ENCODE data around the gene PRORP.
"Not testable (repeated sequence)": the region's sequence is repeated elsewhere in the genome, so short reads cannot be mapped to it uniquely, and the experiment has no call there.

PRORP gene

DNA sequence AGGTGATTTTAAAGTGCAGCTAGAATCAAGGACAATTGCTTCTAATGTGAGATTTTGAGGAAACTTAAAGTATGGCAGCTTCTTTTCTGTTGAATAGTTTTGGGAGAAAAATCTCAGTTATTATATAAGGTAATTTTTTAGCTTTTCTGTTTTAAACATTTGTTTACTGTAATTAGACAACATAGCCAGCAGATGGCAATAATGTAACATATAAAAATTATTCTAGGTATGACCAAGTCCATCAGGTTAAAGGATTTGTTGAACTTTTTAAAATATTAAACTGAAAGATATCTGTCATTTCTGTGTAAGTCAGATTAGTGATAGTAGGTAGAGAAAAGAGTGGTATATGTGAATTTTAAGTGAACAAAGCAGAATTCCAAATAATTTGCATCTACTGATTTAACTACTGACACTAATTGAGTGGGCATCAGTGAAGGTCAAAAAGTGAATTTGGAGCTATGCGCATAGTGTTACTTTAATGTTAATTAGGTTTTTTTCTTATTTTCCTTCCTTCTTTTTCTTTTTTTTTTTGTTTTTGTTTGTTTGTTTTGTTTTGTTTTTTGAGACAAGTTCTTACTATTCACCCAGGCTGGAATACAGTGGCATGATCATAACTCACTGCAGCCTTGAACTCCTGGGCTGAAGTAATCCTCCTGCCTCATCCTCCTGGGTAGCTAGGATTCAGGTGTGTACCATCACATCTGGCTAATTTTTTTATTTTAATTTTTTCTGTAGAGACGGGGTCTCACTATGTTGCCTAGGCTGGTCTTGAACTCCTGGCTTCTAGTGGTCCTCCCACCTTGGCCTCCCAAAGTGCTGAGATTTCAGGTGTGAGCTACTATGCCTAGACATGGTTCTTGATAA is 18.6 kb downstream of the PRORP start:
- DNase-seq: peak; percentile 50

- DNase-seq: no peak
Measured at GRCh38 chr14:35144029-35144428, 21.7 kb downstream of the PRORP start.

DNA sequence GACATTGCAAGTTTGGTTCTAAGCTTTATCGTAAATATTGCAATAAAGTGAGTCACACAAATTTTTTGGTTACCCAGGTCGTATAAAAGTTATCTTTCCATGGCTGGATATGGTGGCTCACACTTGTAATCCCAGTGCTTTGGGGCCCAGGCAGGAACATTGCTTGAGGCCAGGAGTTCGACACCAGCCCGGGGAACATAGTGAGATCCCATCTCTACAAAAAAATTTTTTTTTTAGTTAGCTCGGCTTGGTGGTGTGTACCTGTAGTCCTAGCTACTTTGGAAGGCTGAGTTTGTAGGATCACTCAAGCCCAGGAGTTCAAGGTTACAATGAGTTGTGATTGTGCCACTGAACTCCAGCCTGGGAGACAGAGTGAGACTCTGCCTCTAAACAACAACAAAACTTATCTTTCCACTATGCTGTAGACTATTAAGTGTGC is 24.4 kb downstream of the PRORP start:
- no peak for DNase-seq

- no peak for DNase-seq
Measured at GRCh38 chr14:35147186-35147585, 24.8 kb downstream of the PRORP start.

- no peak for DNase-seq
Measured at GRCh38 chr14:35147711-35148110, 25.4 kb downstream of the PRORP start.

DNA sequence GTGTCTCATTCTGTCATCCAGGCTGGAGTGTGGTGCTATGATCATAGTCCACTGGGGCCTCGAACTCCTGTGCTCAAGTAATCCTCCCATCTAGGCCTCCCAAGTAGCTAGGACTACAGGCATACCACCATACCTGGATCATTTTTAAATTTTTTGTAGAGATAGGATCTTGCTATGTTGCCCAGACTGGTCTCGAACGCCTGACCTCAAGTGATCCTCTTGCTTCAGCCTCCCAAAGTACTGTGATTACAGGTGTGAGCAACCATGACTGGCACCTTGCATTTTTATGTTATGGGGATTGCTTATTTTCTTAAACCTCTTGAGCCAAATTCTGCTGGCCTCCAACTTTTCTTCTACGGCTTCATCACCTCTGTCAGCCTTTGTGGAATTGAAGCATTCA is 26.9 kb downstream of the PRORP start:
- no peak for DNase-seq

DNA sequence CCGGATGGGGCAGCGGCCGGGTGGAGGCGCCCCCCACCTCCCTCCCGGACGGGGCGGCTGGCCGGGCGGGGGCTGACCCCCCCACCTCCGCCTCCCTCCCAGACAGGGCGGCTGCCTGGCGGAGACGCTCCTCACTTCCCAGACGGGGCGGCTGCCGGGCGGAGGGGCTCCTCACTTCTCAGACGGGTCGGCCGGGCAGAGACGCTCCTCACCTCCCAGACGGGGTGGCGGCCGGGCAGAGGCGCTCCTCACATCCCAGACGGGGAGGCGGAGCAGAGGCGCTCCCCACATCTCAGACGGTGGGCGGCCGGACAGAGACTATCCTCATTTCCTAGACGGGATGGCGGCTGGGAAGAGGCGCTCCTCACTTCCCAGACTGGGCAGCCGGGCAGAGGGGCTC is 30.2 kb downstream of the PRORP start:
- not testable (repeated sequence) for DNase-seq

- DNase-seq: no peak
Measured at GRCh38 chr14:35154016-35154415, 31.7 kb downstream of the PRORP start.

GRCh38 chr14:35155962-35156361 is 33.6 kb downstream of the PRORP start:
- peak; percentile 21 for DNase-seq

DNA sequence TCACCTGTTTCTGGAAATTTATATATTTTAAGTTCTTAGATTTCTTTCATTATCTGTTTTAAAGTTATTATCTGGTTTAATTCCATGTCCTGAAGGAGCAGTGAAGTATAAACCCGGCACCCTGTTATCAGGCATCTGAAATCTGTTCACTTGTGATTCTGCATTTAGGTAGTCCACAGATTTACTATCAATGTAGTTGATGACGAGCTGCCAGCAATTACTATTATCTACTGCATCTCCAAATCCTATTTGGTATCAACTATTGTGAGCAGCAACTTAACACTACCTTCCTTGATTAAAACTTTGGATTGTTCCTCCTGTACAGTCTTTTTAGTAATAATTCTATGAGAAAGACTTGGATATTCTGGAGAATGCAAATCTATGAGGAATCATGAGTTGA is 36.1 kb downstream of the PRORP start:
- DNase-seq: no peak

GRCh38 chr14:35158951-35159653 is 36.8 kb downstream of the PRORP start:
- DNase-seq: no peak

DNA sequence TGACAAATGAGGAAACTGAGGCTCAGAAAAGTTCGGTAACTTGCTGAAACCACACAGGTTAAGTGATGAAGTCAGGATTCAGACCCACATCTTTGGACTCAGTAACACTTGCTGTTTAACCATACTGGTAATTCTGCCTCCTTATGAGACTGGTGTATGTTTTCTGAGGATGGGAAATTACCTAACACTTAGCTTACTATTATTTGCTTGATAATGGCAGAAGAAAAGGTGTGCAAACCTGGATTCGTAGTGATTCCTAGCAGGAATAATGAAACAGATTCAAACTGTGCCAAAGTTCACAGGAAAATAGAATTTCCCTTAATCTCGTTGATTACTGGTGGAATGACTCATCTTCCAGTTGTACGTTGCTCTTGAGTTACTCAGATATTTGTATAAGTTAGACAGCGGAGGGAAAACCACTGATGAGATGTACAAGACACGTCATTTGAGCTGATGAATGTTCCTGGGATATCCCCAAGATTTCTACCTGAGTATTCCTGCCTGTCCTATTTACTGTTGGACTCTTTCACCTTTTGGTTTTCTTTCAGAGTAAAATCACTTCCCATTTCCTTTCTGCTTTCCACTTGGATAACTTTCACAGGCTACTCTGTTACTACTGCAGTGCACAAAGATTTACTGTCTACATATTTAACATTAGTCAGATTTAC is 37.5 kb downstream of the PRORP start:
- peak; percentile 78 for DNase-seq

DNA sequence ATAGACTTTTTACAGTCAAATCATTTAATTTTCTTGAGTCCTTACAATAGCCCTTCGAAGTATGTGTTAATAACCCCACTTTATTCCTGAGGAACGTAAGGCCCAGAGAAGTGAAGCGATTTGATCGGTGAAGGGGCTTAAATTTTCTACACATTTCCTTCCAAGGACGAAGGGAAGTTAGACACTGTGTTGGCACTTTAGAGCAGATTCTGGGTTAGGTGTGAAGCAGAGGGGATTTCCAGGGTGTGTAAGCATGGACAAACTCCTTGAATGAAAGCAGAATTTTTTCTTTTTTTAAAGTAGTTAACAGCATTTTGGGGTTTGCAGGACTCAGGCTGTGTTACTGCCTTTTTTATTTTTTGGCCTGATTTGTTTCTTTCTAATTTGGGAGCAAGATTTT is 38.9 kb downstream of the PRORP start:
- DNase-seq: no peak

DNA sequence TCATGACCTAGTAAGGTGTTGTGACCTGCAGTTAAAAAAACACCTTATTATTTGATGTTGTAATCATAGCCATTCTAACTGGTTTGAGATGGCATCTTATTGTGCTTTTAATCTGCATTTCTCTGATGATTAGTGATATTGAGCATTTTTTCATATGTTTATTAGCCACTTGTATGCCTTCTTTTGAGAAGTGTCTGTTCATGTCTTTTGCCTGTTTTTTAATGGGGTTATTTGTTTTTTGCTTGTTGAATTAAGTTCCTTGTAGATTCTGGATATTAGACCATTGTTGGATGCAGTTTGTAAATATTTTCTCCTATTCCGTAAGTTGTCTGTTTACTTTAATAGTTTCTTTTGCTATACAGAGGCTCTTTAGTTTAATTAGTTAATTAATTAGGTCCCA is 41.0 kb downstream of the PRORP start:
- no peak for DNase-seq

- DNase-seq: no peak
Measured at GRCh38 chr14:35164849-35165248, 42.5 kb downstream of the PRORP start.

GRCh38 chr14:35167496-35167895 is 45.1 kb downstream of the PRORP start:
- DNase-seq: no peak

Measured in DMS53 (cell line).